ENCODE data around the gene HEMK1.

The HEMK1 gene

GRCh38 chr3:50587373-50587772 is 18.1 kb downstream of the HEMK1 start:
- Histone ChIP-seq H3K4me2 (ENCODE audit: low read length) (no peak overlapping the region), H3K9ac (no peak overlapping the region), H3K27ac (no peak overlapping the region), H3K27me3 (ENCODE audit: control insufficient read depth, insufficient read depth, low read length) (no peaks in the 10 kb centered on the region), H3K4me1 (peaks cover 21% of the 10 kb centered on the region), H3K79me2 (no peaks in the 10 kb centered on the region), H3K36me3 (ENCODE audit: control insufficient read depth, insufficient read depth, low read length) (no peaks in the 10 kb centered on the region), H2AFZ (no peak overlapping the region), H3K9me3 (ENCODE audit: control insufficient read depth, low read length) (no peaks in the 10 kb centered on the region), H3K4me3 (ENCODE audit: low read depth, low read length) (no peak overlapping the region)
- TF ChIP-seq, protein P1, sequence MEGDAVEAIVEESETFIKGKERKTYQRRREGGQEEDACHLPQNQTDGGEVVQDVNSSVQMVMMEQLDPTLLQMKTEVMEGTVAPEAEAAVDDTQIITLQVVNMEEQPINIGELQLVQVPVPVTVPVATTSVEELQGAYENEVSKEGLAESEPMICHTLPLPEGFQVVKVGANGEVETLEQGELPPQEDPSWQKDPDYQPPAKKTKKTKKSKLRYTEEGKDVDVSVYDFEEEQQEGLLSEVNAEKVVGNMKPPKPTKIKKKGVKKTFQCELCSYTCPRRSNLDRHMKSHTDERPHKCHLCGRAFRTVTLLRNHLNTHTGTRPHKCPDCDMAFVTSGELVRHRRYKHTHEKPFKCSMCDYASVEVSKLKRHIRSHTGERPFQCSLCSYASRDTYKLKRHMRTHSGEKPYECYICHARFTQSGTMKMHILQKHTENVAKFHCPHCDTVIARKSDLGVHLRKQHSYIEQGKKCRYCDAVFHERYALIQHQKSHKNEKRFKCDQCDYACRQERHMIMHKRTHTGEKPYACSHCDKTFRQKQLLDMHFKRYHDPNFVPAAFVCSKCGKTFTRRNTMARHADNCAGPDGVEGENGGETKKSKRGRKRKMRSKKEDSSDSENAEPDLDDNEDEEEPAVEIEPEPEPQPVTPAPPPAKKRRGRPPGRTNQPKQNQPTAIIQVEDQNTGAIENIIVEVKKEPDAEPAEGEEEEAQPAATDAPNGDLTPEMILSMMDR (IDR thresholded peaks at IDR 0.05) = no peak

DNA sequence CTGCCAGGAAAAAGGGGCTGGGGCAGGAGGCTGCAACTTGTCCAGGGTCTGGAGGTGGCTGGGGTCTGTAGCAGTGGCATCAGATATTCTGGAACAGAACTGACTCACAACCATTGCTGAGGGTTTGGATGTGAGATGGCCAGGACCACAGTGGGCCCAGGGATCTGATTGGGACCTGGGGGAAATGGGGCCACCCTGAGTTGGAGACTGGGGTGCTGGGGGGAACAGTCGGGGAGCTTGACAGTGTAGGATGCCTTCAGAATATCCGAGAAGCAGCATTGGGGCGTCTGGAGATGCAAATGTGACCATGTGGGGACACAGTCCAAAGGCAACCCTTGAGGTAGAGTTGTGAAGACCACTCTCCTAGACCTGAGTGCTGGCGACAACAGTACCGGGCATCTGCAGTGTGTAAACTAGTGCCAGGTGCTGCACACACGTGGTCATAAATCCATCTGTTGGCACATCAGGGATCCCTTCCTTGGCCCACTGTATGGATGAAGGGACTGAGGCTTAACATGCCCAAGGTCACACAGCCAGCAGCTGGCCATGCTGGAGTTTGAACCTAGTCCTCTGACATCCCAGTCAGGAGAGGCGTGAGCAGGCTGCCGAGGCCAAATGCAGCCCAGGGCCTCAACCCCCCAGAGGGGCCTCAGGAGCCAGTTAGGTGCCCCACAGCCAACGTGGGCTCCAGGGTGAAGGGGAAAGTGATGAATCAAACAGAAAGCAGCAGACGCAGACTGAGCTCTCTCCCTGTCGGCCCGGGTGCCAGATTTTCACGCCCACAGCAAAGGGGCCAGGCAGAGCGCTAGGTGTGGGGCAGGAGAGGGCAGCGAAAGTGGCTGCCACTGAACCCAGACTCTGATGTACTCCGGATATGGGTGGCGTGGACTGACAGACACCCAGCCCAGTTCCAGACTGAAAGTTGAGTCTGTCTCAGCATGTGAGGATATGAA is 18.8 kb downstream of the HEMK1 start:
- Histone ChIP-seq H3K9ac (no peak overlapping the region), H3K9me3 (ENCODE audit: control insufficient read depth, low read length) (no peaks in the 10 kb centered on the region), H3K36me3 (ENCODE audit: control insufficient read depth, insufficient read depth, low read length) (no peaks in the 10 kb centered on the region), H3K4me3 (ENCODE audit: low read depth, low read length) (no peak overlapping the region), H2AFZ (peak overlapping the region; percentile 47), H3K79me2 (no peaks in the 10 kb centered on the region), H3K4me1 (peaks cover 21% of the 10 kb centered on the region), H3K4me2 (ENCODE audit: low read length) (no peak overlapping the region), H3K27ac (peak overlapping the region; percentile 24), H3K27me3 (ENCODE audit: control insufficient read depth, insufficient read depth, low read length) (no peaks in the 10 kb centered on the region)
- TF ChIP-seq, protein P1 (IDR thresholded peaks at IDR 0.05) = no peak

DNA sequence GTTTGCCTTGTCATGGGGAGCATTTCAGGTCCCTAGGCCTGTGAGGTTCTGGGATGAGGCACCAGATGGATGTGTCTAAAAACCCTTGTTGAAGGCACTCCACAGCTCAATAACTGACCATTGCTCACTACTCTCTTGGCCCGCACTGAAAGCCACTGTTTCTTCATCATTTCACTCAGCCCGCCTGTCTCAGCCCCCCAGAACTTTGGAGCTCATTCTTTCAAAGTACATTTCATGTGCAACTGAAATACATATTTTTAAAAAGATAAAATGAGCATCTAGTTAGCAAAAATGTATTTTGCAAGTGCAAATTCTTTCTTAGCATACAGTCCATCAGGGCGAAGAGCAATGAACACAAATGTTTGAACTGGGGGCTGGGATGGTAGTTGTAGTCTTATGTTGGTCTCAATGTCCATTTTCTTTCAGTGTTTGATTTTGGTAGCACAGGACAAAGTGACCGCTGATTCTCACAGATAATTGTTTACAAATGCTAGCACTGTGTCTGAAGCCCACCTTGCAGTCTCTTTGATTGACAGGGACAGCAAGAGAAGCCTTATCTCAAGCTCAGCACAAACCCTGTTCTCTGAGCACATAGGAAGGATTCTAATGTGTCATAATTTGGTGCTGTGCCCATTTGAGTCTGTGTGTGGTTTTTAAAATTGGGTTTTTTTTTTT is 19.6 kb downstream of the HEMK1 start:
- Histone ChIP-seq H3K4me1 (peaks cover 21% of the 10 kb centered on the region), H3K9ac (no peak overlapping the region), H3K36me3 (ENCODE audit: control insufficient read depth, insufficient read depth, low read length) (no peaks in the 10 kb centered on the region), H3K4me2 (ENCODE audit: low read length) (peak overlapping the region; percentile 24), H3K9me3 (ENCODE audit: control insufficient read depth, low read length) (no peaks in the 10 kb centered on the region), H3K79me2 (no peaks in the 10 kb centered on the region), H3K27ac (peak overlapping the region; percentile 24), H3K27me3 (ENCODE audit: control insufficient read depth, insufficient read depth, low read length) (no peaks in the 10 kb centered on the region), H2AFZ (no peak overlapping the region), H3K4me3 (ENCODE audit: low read depth, low read length) (no peak overlapping the region)
- TF ChIP-seq, protein P1 (IDR thresholded peaks at IDR 0.05) = no peak

GRCh38 chr3:50591196-50591741 is 21.9 kb downstream of the HEMK1 start:
- Histone ChIP-seq H3K9me3 (ENCODE audit: control insufficient read depth, low read length) (no peaks in the 10 kb centered on the region), H3K27ac (no peak overlapping the region), H3K4me2 (ENCODE audit: low read length) (no peak overlapping the region), H3K4me3 (ENCODE audit: low read depth, low read length) (no peak overlapping the region), H3K27me3 (ENCODE audit: control insufficient read depth, insufficient read depth, low read length) (no peaks in the 10 kb centered on the region), H3K4me1 (peaks cover 34% of the 10 kb centered on the region), H2AFZ (no peak overlapping the region), H3K9ac (no peak overlapping the region), H3K79me2 (no peaks in the 10 kb centered on the region), H3K36me3 (ENCODE audit: control insufficient read depth, insufficient read depth, low read length) (no peaks in the 10 kb centered on the region)
- TF ChIP-seq, protein P1 (IDR thresholded peaks at IDR 0.05) = no peak
